Stimulated activated memory B cell treated with anti-CD40 and anti-IgM and Interleukin-4, amounts not matched to agents 10 μg/mL and 1 μg/mL and 100 μg/mL, for 72 hours (primary cell): ENCODE data around the gene PPP2R2D.

Experiments
- ATAC-seq: fragments of 150-1000 bp; cut with Tn5 transposase; 2 replicates; pipeline ENCODE4 v1.10.0; 2021
- H3K27ac Mint-ChIP-seq: one replicate; pipeline ENCODE4 v1.8.0; 2022; ENCODE audit warnings: mild to moderate bottlenecking, mixed read lengths
- H3K27me3 Mint-ChIP-seq: one replicate; pipeline ENCODE4 v1.8.0; 2022; ENCODE audit warnings: mixed read lengths
- H3K36me3 Mint-ChIP-seq: one replicate; pipeline ENCODE4 v1.8.0; 2022; ENCODE audit warnings: mixed read lengths
- H3K4me1 Mint-ChIP-seq: one replicate; pipeline ENCODE4 v1.8.0; 2022; ENCODE audit warnings: mixed read lengths
- H3K4me3 Mint-ChIP-seq: one replicate; pipeline ENCODE4 v1.8.0; 2022; ENCODE audit warnings: mild to moderate bottlenecking, moderate library complexity, mixed read lengths
- H3K9me3 Mint-ChIP-seq: one replicate; pipeline ENCODE4 v1.8.0; 2022; ENCODE audit warnings: mixed read lengths

The PPP2R2D gene

DNA sequence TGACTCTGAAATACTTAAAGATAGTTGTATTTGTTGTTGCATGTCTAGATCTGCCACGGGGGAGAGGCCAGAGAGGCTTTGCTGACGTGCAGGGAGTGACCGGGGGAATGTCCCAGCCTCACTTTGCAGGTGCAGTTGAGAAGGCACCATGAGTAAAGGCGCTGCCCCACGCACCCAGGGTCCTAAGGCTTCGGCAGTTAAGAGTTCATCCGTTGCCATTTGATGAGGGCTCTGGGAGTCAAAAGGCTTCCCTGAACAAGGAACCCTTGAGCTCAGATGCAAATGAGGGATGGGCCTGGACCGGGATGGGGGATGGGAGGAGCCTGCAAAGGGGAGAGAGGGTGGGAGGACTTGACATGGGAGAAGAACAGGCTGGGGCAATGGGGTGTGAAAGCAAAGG lies 20.4 kb downstream of the PPP2R2D start:
- peak; percentile 96 for ATAC-seq
- peak overlapping the region; percentile 79 for H3K27ac Mint-ChIP-seq
- no peaks in the 10 kb centered on the region for H3K27me3 Mint-ChIP-seq
- H3K4me1 Mint-ChIP-seq: peaks cover 69% of the 10 kb centered on the region
- peaks cover 7% of the 10 kb centered on the region for H3K9me3 Mint-ChIP-seq
- peak overlapping the region; percentile 52 for H3K4me3 Mint-ChIP-seq
- peaks cover 44% of the 10 kb centered on the region for H3K36me3 Mint-ChIP-seq

DNA sequence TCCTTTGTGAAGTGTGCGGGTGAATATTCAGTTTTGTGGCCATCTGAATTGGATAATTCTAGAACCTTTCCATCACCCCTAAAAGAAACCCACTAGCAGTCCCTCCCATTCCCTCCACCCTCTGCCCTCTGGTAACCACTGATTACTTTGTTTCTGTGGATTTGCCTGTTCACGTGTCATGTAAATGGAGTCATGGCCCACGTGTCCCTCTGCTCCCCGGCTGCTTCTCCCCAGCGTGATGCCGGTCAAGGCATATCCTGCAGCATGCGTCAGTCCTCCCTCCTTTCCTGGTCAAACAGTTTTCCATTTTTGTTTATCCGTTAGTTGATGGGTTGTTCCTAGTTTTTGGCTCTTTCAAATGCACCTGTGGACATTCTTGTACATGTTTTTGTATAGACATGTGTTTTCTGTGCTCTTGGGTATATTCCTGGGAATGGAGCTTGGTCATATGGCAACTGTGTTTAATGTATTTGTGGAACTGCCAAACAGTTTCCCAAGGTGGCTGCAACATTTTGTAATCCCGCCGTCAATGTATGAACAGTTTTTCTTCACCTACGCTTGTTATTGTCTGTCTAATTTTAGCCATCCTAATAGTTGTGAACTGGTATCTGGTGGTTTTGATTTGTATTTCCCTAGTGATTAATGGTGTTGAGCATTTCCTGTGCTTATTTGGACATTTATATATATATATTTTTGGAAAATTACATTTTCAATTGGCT lies 22.4 kb downstream of the PPP2R2D start:
- Mint-ChIP-seq H3K27me3 (no peaks in the 10 kb centered on the region), H3K4me3 (no peak overlapping the region), H3K36me3 (peaks cover 46% of the 10 kb centered on the region), H3K9me3 (peaks cover 7% of the 10 kb centered on the region), H3K27ac (no peak overlapping the region), H3K4me1 (peaks cover 74% of the 10 kb centered on the region)
- ATAC-seq: no peak

DNA sequence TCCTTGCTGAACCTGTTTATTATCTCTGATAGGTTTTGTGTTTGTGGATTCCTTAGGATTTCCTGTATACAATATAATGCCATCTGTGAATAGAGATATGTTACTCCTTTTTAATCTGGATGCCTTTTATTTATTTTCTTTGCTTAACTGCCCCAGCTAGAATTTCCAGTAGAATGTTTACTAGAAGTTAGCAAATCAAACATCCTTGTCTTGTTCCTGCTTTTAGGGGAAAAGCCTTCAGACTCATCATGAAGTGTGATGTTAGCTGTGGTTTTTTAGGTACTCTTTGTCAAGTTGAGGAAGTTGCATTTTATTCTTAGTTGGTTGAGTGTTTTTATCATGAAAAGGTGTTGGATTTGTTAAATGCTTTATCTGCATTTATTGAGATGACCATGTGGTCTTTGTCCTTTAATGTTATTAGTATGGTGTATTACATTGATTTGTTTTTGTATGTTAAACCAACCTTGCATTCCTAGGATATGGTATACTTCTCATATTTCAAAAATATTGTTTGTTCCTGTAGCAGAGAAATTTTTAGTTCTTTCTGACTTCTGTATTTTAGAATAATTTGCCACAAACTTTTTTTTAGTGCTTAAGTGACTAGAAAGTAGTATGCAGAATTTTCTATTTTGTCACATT lies 24.3 kb downstream of the PPP2R2D start:
- Mint-ChIP-seq H3K4me1 (peaks cover 74% of the 10 kb centered on the region), H3K27me3 (no peaks in the 10 kb centered on the region), H3K36me3 (peaks cover 37% of the 10 kb centered on the region), H3K27ac (no peak overlapping the region), H3K4me3 (no peak overlapping the region), H3K9me3 (peaks cover 7% of the 10 kb centered on the region)
- no peak for ATAC-seq

DNA sequence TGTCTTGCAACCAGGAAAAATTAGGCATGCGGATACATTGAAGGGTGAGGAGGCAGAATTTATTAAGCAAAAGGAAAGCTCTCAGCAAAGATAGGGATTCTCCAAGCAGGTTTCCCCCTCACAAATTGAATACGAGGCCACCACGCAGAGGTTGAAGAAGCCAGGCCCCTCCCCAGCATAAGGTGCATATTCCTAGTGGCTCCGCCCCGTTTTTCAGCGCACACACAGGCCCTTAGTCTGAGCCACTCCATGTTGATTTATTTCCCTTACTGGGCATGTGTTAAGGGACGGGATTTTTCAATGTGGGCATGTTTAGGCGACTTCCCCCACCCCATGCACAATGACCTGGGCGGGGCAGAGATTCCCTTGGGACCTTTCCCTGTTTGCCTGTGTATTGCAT lies 24.9 kb downstream of the PPP2R2D start:
- ATAC-seq: no peak
- Mint-ChIP-seq H3K27me3 (no peaks in the 10 kb centered on the region), H3K36me3 (peaks cover 38% of the 10 kb centered on the region), H3K4me3 (no peak overlapping the region), H3K9me3 (peaks cover 7% of the 10 kb centered on the region), H3K27ac (no peak overlapping the region), H3K4me1 (peaks cover 73% of the 10 kb centered on the region)

DNA sequence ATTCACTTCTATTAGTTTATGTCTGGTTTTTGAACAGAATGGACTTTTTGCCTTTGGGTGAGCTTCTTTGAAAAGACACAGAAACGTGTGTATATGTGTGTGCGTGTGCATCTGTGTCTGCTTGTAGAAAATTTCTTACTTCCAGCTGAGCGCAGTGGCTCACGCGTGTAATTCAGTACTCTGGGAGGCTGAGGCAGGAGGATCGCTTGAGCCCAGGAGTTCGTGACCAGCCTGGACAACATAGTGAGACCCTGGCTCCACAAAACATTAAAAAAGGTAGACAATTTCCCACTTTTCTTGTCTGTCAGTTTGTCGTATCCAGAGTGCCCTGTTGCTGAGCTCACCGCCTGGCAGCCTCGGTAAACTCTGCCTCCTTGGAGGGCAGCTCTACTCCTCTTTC lies 25.4 kb downstream of the PPP2R2D start:
- Mint-ChIP-seq H3K4me3 (no peak overlapping the region), H3K27me3 (no peaks in the 10 kb centered on the region), H3K4me1 (peaks cover 73% of the 10 kb centered on the region), H3K27ac (peak overlapping the region; percentile 66), H3K9me3 (peaks cover 7% of the 10 kb centered on the region), H3K36me3 (peaks cover 38% of the 10 kb centered on the region)
- ATAC-seq: no peak

DNA sequence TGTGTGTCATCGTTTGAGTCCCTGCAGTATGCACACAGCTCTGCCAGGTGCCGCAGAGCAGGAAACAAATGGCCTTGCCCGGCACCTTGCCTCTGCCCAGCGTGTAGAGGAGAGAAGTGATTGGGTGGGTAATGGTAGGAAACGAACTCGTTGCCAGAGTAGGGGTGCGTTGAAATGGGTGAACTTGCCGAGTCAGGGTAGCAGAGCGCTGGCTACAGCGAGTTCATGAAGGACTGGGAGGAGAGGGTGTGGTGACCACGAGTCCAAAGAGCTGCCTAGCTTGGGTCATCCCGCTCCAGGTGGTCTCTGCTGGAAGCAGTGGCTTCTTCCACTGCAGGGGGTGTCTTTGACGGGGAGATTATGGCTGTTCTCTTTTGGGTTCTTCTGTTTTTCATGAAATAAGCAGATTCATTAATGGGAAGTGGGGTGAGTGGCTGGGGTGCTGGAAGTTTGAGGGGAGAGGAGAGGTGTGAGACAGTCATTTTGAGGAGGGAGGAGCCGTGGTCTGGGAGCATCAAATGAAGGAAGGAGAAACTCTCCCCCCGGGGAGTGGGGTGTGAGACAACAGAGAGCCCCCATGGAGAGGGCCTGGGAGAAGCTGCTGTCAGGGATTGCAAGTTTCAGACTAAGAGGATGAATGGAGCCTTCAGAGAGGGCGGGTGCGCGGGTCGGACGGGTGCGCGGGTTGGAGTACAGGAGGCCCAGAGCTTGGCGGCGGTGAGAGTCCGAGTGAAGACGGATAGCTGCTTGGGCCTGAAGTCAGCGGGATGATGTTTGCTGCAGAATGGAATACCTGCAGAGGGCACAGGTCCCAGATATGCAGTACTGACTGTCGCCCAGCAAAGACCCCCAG lies 26.2 kb downstream of the PPP2R2D start:
- H3K4me1 Mint-ChIP-seq: peaks cover 71% of the 10 kb centered on the region

DNA sequence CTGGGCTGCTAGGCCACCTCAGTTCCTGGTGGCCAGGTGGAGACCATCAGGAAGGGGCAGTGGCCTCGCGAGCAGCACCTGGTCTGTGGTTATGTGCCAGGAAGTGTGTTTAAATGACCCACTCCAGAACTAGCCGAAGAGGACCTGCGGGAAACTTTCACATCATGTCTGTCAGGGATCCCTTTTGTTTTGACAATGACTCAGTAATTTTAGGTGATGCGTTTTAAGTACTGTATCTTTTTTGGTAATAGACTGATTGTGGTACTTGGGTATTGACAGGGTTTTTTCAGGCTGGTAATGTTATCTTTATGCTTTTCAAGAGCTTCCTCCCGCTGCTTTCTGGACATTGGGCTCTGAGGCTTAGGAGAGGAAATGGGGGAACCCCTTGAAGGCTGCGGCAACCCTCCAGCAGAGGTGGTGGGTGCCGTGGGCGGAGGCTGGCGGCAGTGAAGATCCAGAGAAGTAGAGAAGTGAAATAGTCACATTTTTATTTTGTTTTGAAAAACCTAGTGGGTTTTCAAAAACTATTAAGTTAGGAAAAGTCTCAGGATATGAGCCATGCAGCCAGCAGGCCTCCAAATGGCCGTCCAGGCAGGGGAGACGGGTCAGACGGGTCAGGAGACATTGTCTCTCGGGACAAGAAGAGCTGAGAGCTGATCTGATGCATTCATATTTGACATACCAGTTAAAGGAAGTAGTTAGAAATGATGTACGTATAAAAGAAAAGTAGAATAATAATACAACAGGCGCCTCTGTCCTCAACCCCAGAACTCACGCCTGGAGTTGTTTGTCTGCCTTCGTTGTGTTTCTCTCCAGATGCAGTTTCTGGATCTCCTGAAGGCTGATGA lies 27.7 kb downstream of the PPP2R2D start:
- peaks cover 64% of the 10 kb centered on the region for H3K4me1 Mint-ChIP-seq

More for the DNA sequence above, 26.2 kb downstream of the PPP2R2D start:
- Mint-ChIP-seq H3K27ac (peak overlapping the region; percentile 66), H3K9me3 (peaks cover 7% of the 10 kb centered on the region), H3K27me3 (no peaks in the 10 kb centered on the region), H3K36me3 (peaks cover 34% of the 10 kb centered on the region), H3K4me3 (peak overlapping the region; percentile 5)
- ATAC-seq: no peak

DNA sequence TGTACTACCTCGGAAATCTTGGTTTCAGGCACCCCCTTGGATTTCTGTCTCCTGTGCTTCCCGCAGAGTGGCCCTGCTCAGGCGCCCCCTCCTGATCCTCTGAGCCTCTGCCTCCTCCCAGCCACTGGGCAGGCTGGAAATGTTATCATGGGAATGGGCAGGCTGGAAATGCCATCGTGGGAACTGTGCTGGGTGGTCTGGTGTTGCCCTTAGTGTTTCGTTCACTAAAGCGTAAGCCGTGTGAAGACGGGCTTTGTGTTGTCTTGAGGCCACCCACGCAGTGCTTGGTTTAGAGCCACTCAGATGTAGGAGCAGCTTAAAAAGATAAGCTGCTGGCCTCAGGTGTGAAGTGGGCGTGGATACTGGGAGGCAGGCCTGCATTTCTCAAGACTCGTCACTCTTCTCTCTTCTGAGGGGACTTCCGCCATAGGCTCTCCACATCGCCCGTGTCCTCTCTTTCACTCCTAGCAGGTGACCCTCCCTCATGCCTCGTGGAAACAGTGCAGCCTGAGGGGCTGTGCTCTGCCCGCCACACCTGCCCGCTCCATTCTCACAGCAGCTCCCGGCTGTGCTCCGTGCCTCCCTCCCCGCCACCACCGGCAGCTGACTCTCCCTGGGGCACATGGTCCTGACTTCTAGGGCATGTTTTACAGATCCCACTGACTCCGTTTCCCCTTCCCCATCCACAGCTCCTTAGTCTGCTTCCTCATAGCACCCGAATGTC lies 28.5 kb downstream of the PPP2R2D start:
- peaks cover 30% of the 10 kb centered on the region for H3K36me3 Mint-ChIP-seq
- H3K4me1 Mint-ChIP-seq: peaks cover 64% of the 10 kb centered on the region
- H3K9me3 Mint-ChIP-seq: peaks cover 3% of the 10 kb centered on the region
- H3K27me3 Mint-ChIP-seq: no peaks in the 10 kb centered on the region
- ATAC-seq: no peak
- H3K4me3 Mint-ChIP-seq: peak overlapping the region; percentile 57
- H3K27ac Mint-ChIP-seq: peak overlapping the region; percentile 66

More for the DNA sequence above, 27.7 kb downstream of the PPP2R2D start:
- peak; percentile 96 for ATAC-seq
- Mint-ChIP-seq H3K27ac (peak overlapping the region; percentile 66), H3K9me3 (peaks cover 3% of the 10 kb centered on the region), H3K27me3 (no peaks in the 10 kb centered on the region), H3K36me3 (peaks cover 28% of the 10 kb centered on the region), H3K4me3 (peak overlapping the region; percentile 24)

DNA sequence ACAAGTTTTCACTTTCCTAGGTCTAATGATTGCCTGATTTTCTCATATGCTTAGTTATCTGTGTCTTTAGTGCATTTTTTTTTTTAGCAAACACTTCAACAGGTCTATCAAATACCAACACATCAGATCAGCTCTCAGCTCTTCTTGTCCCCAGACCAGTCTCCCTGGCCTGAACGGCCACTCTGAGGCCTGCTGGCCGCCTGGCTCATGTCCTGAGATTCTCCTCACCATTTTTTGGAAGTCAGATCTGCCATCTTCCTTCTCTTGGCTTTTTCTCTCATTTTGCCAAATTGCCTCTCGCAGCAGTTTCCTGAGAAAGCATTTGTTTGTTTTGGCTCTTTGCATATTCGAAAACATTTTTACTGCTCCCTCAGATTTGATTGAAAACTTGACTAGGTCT lies 29.3 kb downstream of the PPP2R2D start:
- Mint-ChIP-seq H3K36me3 (peaks cover 36% of the 10 kb centered on the region), H3K27me3 (no peaks in the 10 kb centered on the region), H3K4me1 (peaks cover 66% of the 10 kb centered on the region), H3K27ac (peak overlapping the region; percentile 66), H3K4me3 (peak overlapping the region; percentile 57), H3K9me3 (peaks cover under 1% of the 10 kb centered on the region)
- ATAC-seq: no peak

DNA sequence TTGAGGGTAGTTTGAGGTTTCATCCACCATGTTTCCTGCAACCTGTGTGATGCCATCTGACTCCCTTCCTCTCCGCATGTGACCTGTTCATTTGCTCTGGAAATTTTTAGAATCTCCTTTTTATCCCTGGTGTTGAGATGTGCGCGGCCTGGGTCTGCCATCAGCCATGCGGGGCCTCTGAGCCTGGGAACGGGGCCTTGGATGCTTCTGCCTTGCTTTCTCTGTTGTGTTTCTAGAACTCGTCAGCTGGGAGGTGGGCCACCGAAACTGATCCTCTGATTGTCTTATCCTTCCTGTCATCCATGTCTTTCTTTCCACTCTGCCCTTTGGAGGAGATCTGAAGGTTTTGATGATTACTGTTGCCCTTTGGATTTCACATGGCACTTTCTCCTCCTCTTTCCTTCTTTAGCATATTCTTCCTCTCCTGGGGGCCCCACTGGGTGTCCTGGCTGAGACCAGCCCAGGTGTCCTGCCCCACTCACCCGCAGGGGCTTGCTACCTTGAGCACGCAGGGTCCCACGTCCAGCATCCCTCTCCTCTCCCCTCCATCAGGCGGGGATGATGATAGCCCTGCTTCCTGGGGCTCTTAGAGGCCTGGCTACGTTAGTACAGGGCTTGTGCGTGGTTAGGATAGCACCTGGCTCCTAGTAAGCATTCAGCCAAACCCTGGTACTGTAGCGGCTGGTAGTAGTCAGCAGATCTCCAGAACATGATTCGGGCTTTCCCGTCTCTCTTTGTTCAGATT lies 29.9 kb downstream of the PPP2R2D start:
- ATAC-seq: no peak
- Mint-ChIP-seq H3K4me1 (peaks cover 60% of the 10 kb centered on the region), H3K36me3 (peaks cover 36% of the 10 kb centered on the region), H3K27me3 (no peaks in the 10 kb centered on the region), H3K27ac (no peak overlapping the region), H3K4me3 (no peak overlapping the region), H3K9me3 (no peaks in the 10 kb centered on the region)

DNA sequence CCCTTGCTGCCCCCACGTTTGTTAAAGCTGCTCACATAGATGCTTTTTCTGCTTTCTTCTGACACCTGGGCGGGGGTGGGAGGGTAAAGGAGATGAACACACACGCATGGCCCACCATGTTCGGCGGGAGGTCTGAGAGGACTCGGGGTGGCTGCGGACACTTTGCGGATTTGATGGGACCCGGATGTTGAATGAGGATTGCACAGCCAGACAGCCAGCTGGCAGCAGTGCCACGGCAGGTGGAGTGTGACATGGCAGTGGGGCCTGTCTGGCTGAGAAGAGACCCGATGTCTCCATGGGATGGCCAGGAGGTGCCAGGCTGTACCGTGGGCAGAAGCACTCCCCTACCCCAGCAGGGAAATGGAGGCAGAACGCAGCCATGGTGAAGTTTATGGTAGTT lies 31.2 kb downstream of the PPP2R2D start:
- Mint-ChIP-seq H3K4me1 (peaks cover 52% of the 10 kb centered on the region), H3K36me3 (peaks cover 32% of the 10 kb centered on the region), H3K4me3 (no peak overlapping the region), H3K27me3 (no peaks in the 10 kb centered on the region), H3K27ac (no peak overlapping the region), H3K9me3 (no peaks in the 10 kb centered on the region)
- no peak for ATAC-seq

DNA sequence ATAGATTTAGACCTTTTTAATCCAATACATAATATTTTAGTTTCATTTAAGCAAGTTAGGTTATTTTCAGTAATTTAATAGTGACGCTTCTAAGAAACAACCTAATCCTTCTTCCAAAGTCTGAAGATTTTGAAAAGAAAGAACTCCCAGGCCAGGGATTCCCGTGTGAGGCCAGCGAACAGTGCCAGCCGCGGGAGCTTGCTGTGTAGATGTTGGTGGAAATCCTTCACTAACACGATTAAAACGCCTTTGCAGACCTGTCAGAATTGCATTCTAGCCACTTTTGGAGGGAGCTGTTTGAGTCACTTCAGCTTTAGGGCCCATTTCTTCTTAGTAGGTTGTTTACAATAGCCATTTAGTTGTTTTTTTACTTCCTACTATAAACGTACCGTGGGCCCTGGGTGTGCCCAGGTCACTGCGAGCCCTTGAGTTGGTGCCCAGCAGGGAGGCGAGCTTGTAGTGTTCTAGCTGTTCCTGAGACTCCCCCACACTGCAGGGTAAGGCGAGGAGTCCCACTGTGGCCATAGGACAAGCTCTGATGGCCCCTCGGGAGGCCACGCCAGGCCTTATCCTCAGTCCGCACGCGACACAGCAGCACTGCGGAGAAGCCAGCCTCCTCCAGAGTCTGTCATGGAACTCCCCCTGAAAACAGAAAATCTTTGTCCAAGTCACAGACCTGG lies 32.3 kb downstream of the PPP2R2D start:
- no peaks in the 10 kb centered on the region for H3K9me3 Mint-ChIP-seq
- H3K27ac Mint-ChIP-seq: no peak overlapping the region
- peaks cover 40% of the 10 kb centered on the region for H3K36me3 Mint-ChIP-seq
- no peak for ATAC-seq
- no peaks in the 10 kb centered on the region for H3K27me3 Mint-ChIP-seq
- H3K4me3 Mint-ChIP-seq: no peak overlapping the region
- peaks cover 40% of the 10 kb centered on the region for H3K4me1 Mint-ChIP-seq

DNA sequence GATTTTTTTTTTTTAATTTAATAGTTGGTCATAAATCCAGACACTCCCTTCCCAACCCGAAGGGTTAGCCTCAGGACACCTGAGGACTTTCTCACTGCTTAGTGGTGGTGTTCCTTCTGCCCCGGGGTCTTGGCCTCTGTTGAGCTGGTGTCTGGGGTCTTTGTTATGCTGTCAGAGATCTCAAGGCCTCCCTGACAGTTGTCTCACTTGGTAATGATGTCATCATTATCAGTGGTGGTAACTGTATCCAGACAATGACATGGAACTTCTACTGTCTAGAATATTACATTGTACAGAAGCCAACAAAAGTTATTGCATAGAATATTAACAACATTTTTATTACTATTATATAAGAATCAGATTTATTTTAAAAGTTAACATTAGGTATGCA lies 32.9 kb downstream of the PPP2R2D start:
- Mint-ChIP-seq H3K36me3 (peaks cover 45% of the 10 kb centered on the region), H3K4me3 (no peak overlapping the region), H3K4me1 (peaks cover 35% of the 10 kb centered on the region), H3K9me3 (no peaks in the 10 kb centered on the region), H3K27ac (no peak overlapping the region), H3K27me3 (no peaks in the 10 kb centered on the region)
- ATAC-seq: no peak
